NCI-H2081 (cell line): Measurements from ENCODE around the gene RPTOR.
"Not testable (repeated sequence)": the region's sequence is repeated elsewhere in the genome, so short reads cannot be mapped to it uniquely, and the experiment has no call there.

ENCODE experiments used
- DNase-seq, 2 experiments: peaks; one replicate each; lab custom pipeline; 2025; lab: John Stamatoyannopoulos, UW

Gene RPTOR

GRCh38 chr17:80694992-80695912, 150.6 kb downstream of the RPTOR start:
- no peak for DNase-seq

GRCh38 chr17:80695979-80696378, 151.3 kb downstream of the RPTOR start:
- no peak for DNase-seq

GRCh38 chr17:80696456-80696855, 151.8 kb downstream of the RPTOR start:
- no peak for DNase-seq

- DNase-seq: no peak
These were observed 152.3 kb downstream of the RPTOR start for GRCh38 chr17:80696964-80697363.

GRCh38 chr17:80698297-80698696, 153.7 kb downstream of the RPTOR start:
- DNase-seq: no peak

- DNase-seq: not testable (repeated sequence)
These were observed 154.6 kb downstream of the RPTOR start for GRCh38 chr17:80699205-80699604.

GRCh38 chr17:80701730-80702129, 157.1 kb downstream of the RPTOR start:
- DNase-seq: no peak

- no peak for DNase-seq
These were observed 157.9 kb downstream of the RPTOR start for GRCh38 chr17:80702315-80703141.

GRCh38 chr17:80703142-80703478, 158.5 kb downstream of the RPTOR start:
- no peak for DNase-seq

- DNase-seq: no peak
These were observed 159.8 kb downstream of the RPTOR start for GRCh38 chr17:80704381-80704819.

GRCh38 chr17:80704894-80705293, 160.3 kb downstream of the RPTOR start:
- DNase-seq: no peak

- no peak for DNase-seq
These were observed 161.3 kb downstream of the RPTOR start for GRCh38 chr17:80705988-80706387.

GRCh38 chr17:80706463-80706867, 161.8 kb downstream of the RPTOR start:
- peak in 1 of 2 experiments; percentile 19 for DNase-seq

- DNase-seq: no peak
These were observed 163.8 kb downstream of the RPTOR start for GRCh38 chr17:80708480-80708879.

GRCh38 chr17:80709090-80709695, 164.6 kb downstream of the RPTOR start:
- no peak for DNase-seq

GRCh38 chr17:80710714-80711302, 166.2 kb downstream of the RPTOR start:
- DNase-seq: no peak

- no peak for DNase-seq
These were observed 167.5 kb downstream of the RPTOR start for GRCh38 chr17:80712089-80712488.

- no peak for DNase-seq
These were observed 168.0 kb downstream of the RPTOR start for GRCh38 chr17:80712606-80713005.

- DNase-seq: no peak
These were observed 172.5 kb downstream of the RPTOR start for GRCh38 chr17:80716986-80717719.

- no peak for DNase-seq
These were observed 173.1 kb downstream of the RPTOR start for GRCh38 chr17:80717720-80718083.

- no peak for DNase-seq
These were observed 173.8 kb downstream of the RPTOR start for GRCh38 chr17:80718428-80718827.

GRCh38 chr17:80719449-80719848, 174.8 kb downstream of the RPTOR start:
- DNase-seq: no peak
